Mesothelial cell of epicardium (in vitro differentiated cells): ENCODE measurements around the gene FAM107B. TPM values are rescaled to one million over a fixed set of nuclear protein-coding genes. Genes with fewer than 3 reads are reported as not detected.

Experiments
- DNase-seq, 2 experiments: peaks; one replicate each; pipeline ENCODE4 v3.0.0; 2021; ENCODE audit warnings: low spot score in 2 of 2; ENCODE audit not compliant: unreplicated experiment in 2 of 2
- H3K27ac Mint-ChIP-seq: 2 replicates; pipeline ENCODE4 v1.8.0; 2021; ENCODE audit warnings: mixed read lengths
- H3K27me3 Mint-ChIP-seq: 2 replicates; pipeline ENCODE4 v1.8.0; 2021; ENCODE audit warnings: low read depth, mixed read lengths
- H3K36me3 Mint-ChIP-seq: 2 replicates; pipeline ENCODE4 v1.8.0; 2021; ENCODE audit warnings: mixed read lengths
- H3K4me1 Mint-ChIP-seq: 2 replicates; pipeline ENCODE4 v1.8.0; 2021; ENCODE audit warnings: mixed read lengths
- H3K4me3 Mint-ChIP-seq: 2 replicates; pipeline ENCODE4 v1.8.0; 2021; ENCODE audit warnings: mild to moderate bottlenecking, moderate library complexity, mixed read lengths
- H3K9me3 Mint-ChIP-seq: 2 replicates; pipeline ENCODE4 v1.8.0; 2021; ENCODE audit warnings: mixed read lengths
- CTCF ChIP-seq: fragments of 200-600 bp; sonication (generic); IDR thresholded peaks from one replicate; pipeline ENCODE4 v1.5.0; 2021; ENCODE audit warnings: antibody characterized with exemption; ENCODE audit not compliant: unreplicated experiment
- total RNA-seq: library from RNA; stranded (reverse); gene quantifications from 3 replicates; pipeline ENCODE4 v1.2.1, GENCODE V29; 2021

FAM107B gene
- total RNA-seq, 1 donor from 2014 or later, result 23.5 TPM

DNA sequence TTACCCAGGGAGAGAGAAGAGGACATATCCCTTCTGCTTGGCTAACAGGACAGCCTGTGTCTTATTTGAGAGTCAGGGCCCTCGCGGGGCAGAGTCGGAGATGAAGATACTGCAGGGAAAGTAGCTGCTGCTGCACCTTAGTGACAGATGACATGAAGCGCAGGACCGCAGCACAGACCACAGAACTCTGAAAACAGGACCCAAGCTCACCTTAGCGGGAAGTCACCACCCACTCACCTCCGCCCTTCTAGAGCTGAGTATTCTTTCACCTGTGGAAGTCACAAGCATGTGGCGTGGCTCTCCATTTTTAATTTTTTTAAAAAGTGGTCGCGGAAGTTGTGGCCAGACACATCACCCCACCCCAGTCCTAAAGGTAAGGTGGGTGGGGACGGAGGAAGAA is 191.4 kb downstream of the FAM107B start:
- H3K4me3 Mint-ChIP-seq, result no peak overlapping the region

GRCh38 chr10:14581553-14582321 is 193.0 kb downstream of the FAM107B start:
- H3K4me3 Mint-ChIP-seq, result no peak overlapping the region
- H3K9me3 Mint-ChIP-seq, result no peaks in the 10 kb centered on the region
- DNase-seq, result no peak
- no peak for TF ChIP-seq CTCF
- no peaks in the 10 kb centered on the region for H3K27me3 Mint-ChIP-seq
- no peak overlapping the region for H3K27ac Mint-ChIP-seq
- H3K4me1 Mint-ChIP-seq, result peaks cover 18% of the 10 kb centered on the region
- no peaks in the 10 kb centered on the region for H3K36me3 Mint-ChIP-seq

More for the DNA sequence above, 191.4 kb downstream of the FAM107B start:
- H3K36me3 Mint-ChIP-seq, result no peaks in the 10 kb centered on the region
- no peak for TF ChIP-seq CTCF
- H3K27me3 Mint-ChIP-seq, result no peaks in the 10 kb centered on the region
- no peak overlapping the region for H3K27ac Mint-ChIP-seq
- H3K4me1 Mint-ChIP-seq, result peaks cover 18% of the 10 kb centered on the region
- H3K9me3 Mint-ChIP-seq, result no peaks in the 10 kb centered on the region
- no peak for DNase-seq

DNA sequence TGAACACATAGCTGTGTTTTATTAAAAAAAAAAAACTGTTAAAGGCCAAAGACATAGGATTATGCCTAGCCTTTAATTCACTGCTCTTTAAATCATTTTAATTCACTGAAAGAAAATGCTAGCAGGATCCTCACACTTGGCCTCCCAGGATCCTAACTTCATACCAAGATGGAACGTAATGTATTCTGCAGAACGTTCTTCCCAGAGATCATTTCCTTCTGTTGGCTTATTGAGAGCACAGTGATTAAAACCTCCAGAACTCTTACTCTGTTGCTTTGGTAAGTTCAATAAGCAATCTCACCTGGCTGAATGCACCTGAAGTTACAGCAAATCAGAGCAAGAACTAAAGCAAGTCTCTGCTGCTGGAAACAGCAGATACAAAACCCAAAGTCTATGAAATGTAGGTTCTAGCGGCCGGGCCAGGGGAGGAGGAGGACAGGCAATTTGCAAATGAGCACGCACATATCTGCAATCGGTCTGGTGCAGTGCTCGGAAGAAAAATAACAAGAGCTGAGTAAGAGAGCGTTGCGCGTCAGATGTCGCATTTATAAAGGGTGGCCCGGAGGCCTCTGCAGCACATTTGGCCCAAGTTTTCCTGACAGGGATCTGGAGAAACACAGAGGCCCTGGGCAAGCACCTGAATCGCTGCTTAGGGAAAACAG is 193.9 kb downstream of the FAM107B start:
- no peak for TF ChIP-seq CTCF
- no peak for DNase-seq
- no peaks in the 10 kb centered on the region for H3K9me3 Mint-ChIP-seq
- H3K36me3 Mint-ChIP-seq, result peaks cover 1% of the 10 kb centered on the region
- H3K27ac Mint-ChIP-seq, result no peak overlapping the region
- H3K4me3 Mint-ChIP-seq, result no peak overlapping the region
- no peaks in the 10 kb centered on the region for H3K27me3 Mint-ChIP-seq
- peaks cover 18% of the 10 kb centered on the region for H3K4me1 Mint-ChIP-seq

GRCh38 chr10:14579405-14579804 is 195.3 kb downstream of the FAM107B start:
- Mint-ChIP-seq H3K36me3 (peaks cover 3% of the 10 kb centered on the region), H3K27me3 (no peaks in the 10 kb centered on the region), H3K27ac (no peak overlapping the region), H3K9me3 (no peaks in the 10 kb centered on the region), H3K4me1 (peaks cover 18% of the 10 kb centered on the region), H3K4me3 (no peak overlapping the region)
- no peak for TF ChIP-seq CTCF
- no peak for DNase-seq

DNA sequence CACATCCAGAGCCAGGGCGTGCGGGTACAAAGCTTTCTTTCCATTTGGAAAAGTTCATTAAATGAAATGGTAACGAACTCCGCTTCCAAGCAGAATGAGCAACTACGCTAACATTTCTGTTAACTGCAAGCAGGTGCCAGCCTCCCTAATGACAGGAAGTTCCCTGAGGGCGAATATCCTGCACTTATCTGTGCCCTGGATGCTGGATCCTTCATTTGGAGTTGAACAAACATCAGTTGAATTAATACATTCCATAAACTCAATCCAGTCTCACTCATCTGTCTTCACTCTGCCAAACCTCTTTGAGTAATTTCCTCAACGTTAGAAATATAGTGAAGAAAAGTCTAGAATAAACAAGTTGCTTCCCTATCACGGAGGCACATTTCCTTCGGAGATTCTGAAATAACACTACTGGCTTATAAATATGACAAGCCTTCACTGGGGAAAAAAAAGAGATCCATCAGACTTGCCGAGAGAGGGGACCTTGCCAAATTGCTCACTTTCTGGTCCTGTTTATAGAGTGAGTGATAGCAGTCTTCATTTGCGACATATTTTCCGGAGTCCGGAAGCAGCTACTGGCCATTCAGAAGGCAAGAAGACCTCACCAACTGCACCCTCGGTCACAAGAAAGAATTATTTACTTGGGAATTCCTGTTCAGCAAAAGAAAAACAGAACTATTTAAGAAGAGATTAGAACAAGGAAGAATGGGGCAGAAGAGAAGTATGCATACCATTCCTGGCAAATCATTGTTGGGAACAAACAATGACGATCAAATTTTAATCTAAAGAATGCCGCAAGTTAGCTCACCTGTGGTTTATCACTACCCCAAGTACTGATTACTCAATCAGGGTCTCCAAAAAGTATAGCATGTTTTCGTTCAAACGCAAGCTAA is 196.4 kb downstream of the FAM107B start:
- Mint-ChIP-seq H3K36me3 (peaks cover 3% of the 10 kb centered on the region), H3K9me3 (no peaks in the 10 kb centered on the region), H3K27ac (peak overlapping the region; percentile 81), H3K4me3 (peak overlapping the region; percentile 47), H3K27me3 (no peaks in the 10 kb centered on the region), H3K4me1 (peaks cover 18% of the 10 kb centered on the region)
- no peak for DNase-seq
- no peak for TF ChIP-seq CTCF
